Measurements from ENCODE around the gene TRIM38. TPM values are rescaled to one million over a fixed set of nuclear protein-coding genes. Genes with fewer than 3 reads are reported as not detected.

The TRIM38 gene
- total RNA-seq, 3 donors from 2014 or later = 11.4 to 15.8 (median 12.6) TPM

- Histone ChIP-seq H3K36me3 (ENCODE audit: low read depth) (no peaks in the 10 kb centered on the region), H3K4me3 (peak overlapping the region; percentile 35), H3K9me3 (no peaks in the 10 kb centered on the region), H3K4me1 (ENCODE audit: low read depth) (peaks cover 12% of the 10 kb centered on the region)
- intact Hi-C loops (cut with DNase I, micrococcal nuclease) = no loop called here
- no peak for DNase-seq
- TF ChIP-seq CTCF (IDR thresholded peaks at IDR 0.05) = no peak
- no peak for ATAC-seq
Measured at GRCh38 chr6:26027491-26028211, 65.0 kb downstream of the TRIM38 start.

GRCh38 chr6:26028212-26028745, 65.7 kb downstream of the TRIM38 start:
- H3K4me3 ChIP-seq = no peak overlapping the region
- intact Hi-C loops (cut with DNase I, micrococcal nuclease) = no loop called here
- no peak for TF ChIP-seq CTCF (IDR thresholded peaks at IDR 0.05)
- ATAC-seq (no peak), DNase-seq (no peak)
- peaks cover 12% of the 10 kb centered on the region for H3K4me1 ChIP-seq (ENCODE audit: low read depth)
- H3K9me3 ChIP-seq = no peaks in the 10 kb centered on the region
- H3K36me3 ChIP-seq (ENCODE audit: low read depth) = no peaks in the 10 kb centered on the region

- ATAC-seq (no peak), DNase-seq (no peak)
- H3K36me3 ChIP-seq (ENCODE audit: low read depth) = no peaks in the 10 kb centered on the region
- peaks cover 13% of the 10 kb centered on the region for H3K4me1 ChIP-seq (ENCODE audit: low read depth)
- no peaks in the 10 kb centered on the region for H3K9me3 ChIP-seq
- no peak overlapping the region for H3K4me3 ChIP-seq
- intact Hi-C loops (cut with DNase I, micrococcal nuclease) = no loop called here
- TF ChIP-seq CTCF (IDR thresholded peaks at IDR 0.05) = no peak
Measured at GRCh38 chr6:26028746-26029569, 66.4 kb downstream of the TRIM38 start.

- no peaks in the 10 kb centered on the region for H3K36me3 ChIP-seq (ENCODE audit: low read depth)
- TF ChIP-seq CTCF (IDR thresholded peaks at IDR 0.05) = no peak
- intact Hi-C loops (cut with DNase I, micrococcal nuclease) = no loop called here
- peaks cover 17% of the 10 kb centered on the region for H3K4me1 ChIP-seq (ENCODE audit: low read depth)
- ATAC-seq = no peak
- no peaks in the 10 kb centered on the region for H3K9me3 ChIP-seq
- H3K4me3 ChIP-seq = no peak overlapping the region
- no peak for DNase-seq
Measured at GRCh38 chr6:26029570-26029856, 66.9 kb downstream of the TRIM38 start.

- no peaks in the 10 kb centered on the region for H3K9me3 ChIP-seq
- ATAC-seq = no peak
- intact Hi-C loops (cut with DNase I, micrococcal nuclease) = no loop called here
- TF ChIP-seq CTCF (IDR thresholded peaks at IDR 0.05) = no peak
- no peak overlapping the region for H3K4me3 ChIP-seq
- H3K4me1 ChIP-seq (ENCODE audit: low read depth) = peaks cover 17% of the 10 kb centered on the region
- no peak for DNase-seq
- no peaks in the 10 kb centered on the region for H3K36me3 ChIP-seq (ENCODE audit: low read depth)
Measured at GRCh38 chr6:26029857-26030653, 67.5 kb downstream of the TRIM38 start.
